Ovary (tissue), 10 donors: ENCODE measurements around the gene ARHGEF9. TPM values are rescaled to one million over a fixed set of nuclear protein-coding genes. Genes with fewer than 3 reads are reported as not detected.
A peak's percentile ranks its signal among the peaks of the same experiment; 100 is the strongest.
"Not testable (repeated sequence)": the region's sequence is repeated elsewhere in the genome, so short reads cannot be mapped to it uniquely, and the experiment has no call there.

Source experiments
- DNase-seq, 5 donors: peaks; one replicate each; pipeline ENCODE4 v3.0.0-alpha.2; 2019 to 2020
- H3K27ac ChIP-seq, 2 donors: fragments of 200-600 bp; one replicate each; pipeline versions ENCODE4 v1.5.1 to v1.8.0; 2019 to 2022
- H3K27me3 ChIP-seq: fragments of 200-600 bp; one replicate; pipeline ENCODE4 v1.8.0; 2022
- H3K36me3 ChIP-seq: fragments of 200-600 bp; sonication (generic); one replicate; pipeline ENCODE4 v1.5.1; 2019
- H3K4me1 ChIP-seq: one replicate; pipeline ENCODE4 v1.8.1; 2013; ENCODE audit warnings: mild to moderate bottlenecking, moderate library complexity; ENCODE audit not compliant: insufficient read depth
- H3K4me3 ChIP-seq: fragments of 200-600 bp; sonication (generic); one replicate; pipeline ENCODE4 v1.5.1; 2017
- H3K9me3 ChIP-seq, 2 donors: fragments of 200-600 bp in 1 of 2; sonication (generic) in 1 of 2; one replicate each; pipeline versions ENCODE4 v1.5.1 to v1.8.1; 2013 to 2019; ENCODE audit warnings: mild to moderate bottlenecking in 1 of 2, moderate library complexity in 1 of 2
- EP300 ChIP-seq: sonication (generic); formaldehyde crosslinking; IDR thresholded peaks from one replicate; pipeline ENCODE4 v1.6.1; 2017; ENCODE audit warnings: antibody characterized with exemption
- POLR2A ChIP-seq: fragments of 450-650 bp; IDR thresholded peaks from one replicate; pipeline ENCODE4 v1.6.1; 2017; ENCODE audit warnings: antibody characterized with exemption, mild to moderate bottlenecking, moderate library complexity
- WGBS, 3 donors: extraction: QIAGEN DNeasy Blood & Tissue Kit in 1 of 3; methylation state at CpG; one replicate each; pipeline versions ENCODE4 v1.1.5 to v1.1.7; 2013 to 2017; 5-methylcytosine and 5-hydroxymethylcytosine counted together
- intact Hi-C, 4 donors: fragments of 100-400 bp; cut with DNase I; formaldehyde crosslinking; loops; one replicate each; pipeline versions ENCODE4 v1.11.0 to v1.15.1; 2022 to 2023
- long read RNA-seq, 3 donors: library from polyadenylated mRNA in 2 of 3; unstranded in 2 of 3; transcript quantifications; one replicate each; pipeline ENCODE4 v2.0.0 and lab custom pipeline, GENCODE V29; 2021 to 2026
- polyA plus RNA-seq, 2 donors: library from polyadenylated mRNA; stranded (reverse); fragments of 200-250 nt in 1 of 2; fragments of 350-450 nt in 1 of 2; fragmentation: Illumina TruSeq in 1 of 2; extraction: RNeasy Lipid Tissue Mini Kit (QIAGEN cat#74804) in 1 of 2; gene quantifications; one replicate each; pipeline ENCODE4 v1.2.3, GENCODE V29; 2013 to 2014
- total RNA-seq, 7 donors: library from RNA; depleted of rRNA in 2 of 7; stranded (reverse); fragments of >200 nt in 2 of 7; fragmentation: NEBNext Ultra II Directional in 3 of 7; extraction: Animal tissue kit (Norgen Biotek cat#: 25700) in 3 of 7; gene quantifications; one replicate each; pipeline versions ENCODE4 v1.1.0 to v1.2.4, GENCODE V29; 2016 to 2023
- TF ChIP-seq, protein P1 (sequence below), 3 donors: fragments of 450-650 bp in 2 of 3; fragments of 200-600 bp in 1 of 3; IDR thresholded peaks; one replicate each; pipeline versions ENCODE4 v1.5.1 to v1.8.0; 2016 to 2022; ENCODE audit warnings: antibody characterized with exemption in 3 of 3, mild to moderate bottlenecking in 1 of 3
- donor health status: DM: no; HTN: no; CAD: no; lungs with moderate emphysema.
- donor health status: DM: no; HTN: no; CAD: no.
- donor health status: Bipolar disorder and iron deficiency.
- donor health status: DM: yes; HTN: yes; CAD: no.
- donor health status: DM: no; HTN: no; CAD: no.
- donor health status: DM: yes; HTN: yes; CAD: no.

ARHGEF9 gene
- total RNA-seq (10 to 100 TPM; 19.1 to 32.2 (median 24.1) TPM), polyA plus RNA-seq (10 to 100 TPM; 13.4 to 28.8 TPM)
- long read RNA-seq, donor 1, partial matches to known transcripts: 2 of 8 reads
- long read RNA-seq, donor 1, other reads (novel, unspliced or antisense): 2 of 8 reads
- long read RNA-seq, donor 2, partial matches to known transcripts: 5 of 9 reads
- long read RNA-seq, donor 2, other reads (novel, unspliced or antisense): 0 of 9 reads
- long read RNA-seq, donor 3, partial matches to known transcripts: 1 of 6 reads
- long read RNA-seq, donor 3, other reads (novel, unspliced or antisense): 5 of 6 reads

DNA sequence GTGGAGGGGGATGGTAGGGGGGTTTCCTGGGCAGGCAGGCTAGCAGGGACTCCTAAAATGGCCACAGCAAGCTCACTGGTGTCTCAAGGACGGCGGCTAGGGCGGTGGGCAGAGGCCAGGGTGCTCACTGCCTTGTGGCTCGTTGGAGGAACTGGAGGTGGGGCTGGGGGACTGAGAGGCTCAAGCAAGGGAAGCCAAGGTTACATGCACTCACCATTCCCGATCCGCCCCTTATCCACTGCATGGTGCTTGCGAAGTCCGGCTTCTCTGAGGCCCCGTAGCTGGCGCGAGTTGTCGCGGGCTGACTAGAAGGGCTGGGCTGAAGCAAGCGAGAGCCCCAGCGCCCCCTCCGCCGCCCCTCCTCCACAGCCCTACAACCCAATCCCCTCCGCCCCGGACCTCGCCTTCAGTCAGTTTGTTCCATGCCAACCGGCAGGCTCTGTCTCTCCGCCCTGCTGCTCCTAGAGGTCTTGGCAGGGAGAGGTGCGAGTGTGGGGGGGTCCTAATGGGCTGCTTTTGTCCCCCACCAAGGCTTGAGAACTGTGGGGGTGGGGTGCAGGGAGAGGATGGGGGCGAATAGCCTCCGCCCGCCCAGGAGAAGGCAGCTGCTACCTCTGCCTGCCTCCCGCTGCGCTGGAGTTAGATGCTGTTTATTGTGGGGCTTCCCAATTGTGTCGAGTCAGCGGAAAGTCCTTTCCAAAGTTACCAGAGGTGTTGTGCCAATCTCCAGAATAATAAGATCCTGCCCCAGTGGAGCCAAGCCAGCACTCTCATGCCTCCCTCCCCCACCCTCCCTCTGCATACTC is at the start of gene ARHGEF9:
TSS of gene ARHGEF9 (minus strand) at position 313 of the 806 bp plus-strand sequence. CDS start at position 244, 69 bp downstream.
- 20 to 48% (median 34%) methylated on average over 29 to 30 of the region's 30 CpGs for WGBS, 3 donors
- Histone ChIP-seq H3K27me3 (no peaks in the 10 kb centered on the region), H3K36me3 (no peaks in the 10 kb centered on the region), H3K4me3 (peak within 1 kb of the TSS; percentile 48), H3K9me3 (no peaks in the 10 kb centered on the region), H3K27ac (peak within 1 kb of the TSS in 1 of 2 donors; percentile 43), H3K4me1 (peaks cover 2% of the 10 kb centered on the region)
- intact Hi-C loops: no loop called here
- peak; percentile 31 to 65 (median 46) for DNase-seq
- TF ChIP-seq, protein P1, sequence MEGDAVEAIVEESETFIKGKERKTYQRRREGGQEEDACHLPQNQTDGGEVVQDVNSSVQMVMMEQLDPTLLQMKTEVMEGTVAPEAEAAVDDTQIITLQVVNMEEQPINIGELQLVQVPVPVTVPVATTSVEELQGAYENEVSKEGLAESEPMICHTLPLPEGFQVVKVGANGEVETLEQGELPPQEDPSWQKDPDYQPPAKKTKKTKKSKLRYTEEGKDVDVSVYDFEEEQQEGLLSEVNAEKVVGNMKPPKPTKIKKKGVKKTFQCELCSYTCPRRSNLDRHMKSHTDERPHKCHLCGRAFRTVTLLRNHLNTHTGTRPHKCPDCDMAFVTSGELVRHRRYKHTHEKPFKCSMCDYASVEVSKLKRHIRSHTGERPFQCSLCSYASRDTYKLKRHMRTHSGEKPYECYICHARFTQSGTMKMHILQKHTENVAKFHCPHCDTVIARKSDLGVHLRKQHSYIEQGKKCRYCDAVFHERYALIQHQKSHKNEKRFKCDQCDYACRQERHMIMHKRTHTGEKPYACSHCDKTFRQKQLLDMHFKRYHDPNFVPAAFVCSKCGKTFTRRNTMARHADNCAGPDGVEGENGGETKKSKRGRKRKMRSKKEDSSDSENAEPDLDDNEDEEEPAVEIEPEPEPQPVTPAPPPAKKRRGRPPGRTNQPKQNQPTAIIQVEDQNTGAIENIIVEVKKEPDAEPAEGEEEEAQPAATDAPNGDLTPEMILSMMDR (IDR thresholded peaks at IDR 0.05): no peak
- TF ChIP-seq EP300 (no peak), POLR2A (no peak)

DNA sequence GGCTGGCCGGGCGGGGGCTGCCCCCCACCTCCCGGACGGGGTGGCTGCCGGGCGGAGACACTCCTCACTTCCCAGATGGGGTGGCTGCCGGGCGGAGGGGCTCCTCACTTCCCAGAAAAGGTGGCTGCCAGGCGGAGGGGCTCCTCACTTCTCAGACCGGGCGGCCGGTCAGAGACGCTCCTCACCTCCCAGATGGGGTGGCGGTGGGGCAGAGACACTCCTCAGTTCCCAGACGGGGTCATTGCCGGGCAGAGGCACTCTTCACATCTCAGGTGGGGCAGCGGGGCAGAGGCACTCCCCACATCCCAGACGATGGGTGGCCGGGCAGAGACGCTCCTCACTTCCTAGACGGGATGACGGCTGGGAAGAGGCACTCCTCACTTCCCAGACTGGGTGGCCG is 40.4 kb upstream of the ARHGEF9 start:
- intact Hi-C loops, H3K36me3 ChIP-seq, H3K4me1 ChIP-seq, H3K9me3 ChIP-seq, H3K4me3 ChIP-seq, H3K27ac ChIP-seq, H3K27me3 ChIP-seq, DNase-seq: not testable (repeated sequence)
- WGBS, 3 donors: 91 to 95% (median 93%) methylated on average over 21 to 23 of the region's 23 CpGs

- intact Hi-C loops: no loop called here
- Histone ChIP-seq H3K9me3 (no peaks in the 10 kb centered on the region), H3K4me3 (no peak overlapping the region), H3K36me3 (no peaks in the 10 kb centered on the region), H3K27me3 (no peaks in the 10 kb centered on the region), H3K4me1 (no peaks in the 10 kb centered on the region), H3K27ac (no peak overlapping the region)
- no peak for DNase-seq
- WGBS, 3 donors: 87 to 90% (median 89%) methylated on average over 4 of the region's 4 CpGs
- no peak for TF ChIP-seq POLR2A
- TF ChIP-seq, protein P1 (IDR thresholded peaks at IDR 0.05): no peak
- TF ChIP-seq EP300: no peak
Observed at GRCh38 chrX:63818156-63818555, 33.1 kb upstream of the ARHGEF9 start.

- WGBS, 3 donors: 52 to 57% (median 55%) methylated on average over 4 of the region's 4 CpGs
- no peak overlapping the region for H3K4me3 ChIP-seq
- H3K36me3 ChIP-seq: no peaks in the 10 kb centered on the region
- no peaks in the 10 kb centered on the region for H3K27me3 ChIP-seq
- H3K4me1 ChIP-seq: no peaks in the 10 kb centered on the region
- no peaks in the 10 kb centered on the region for H3K9me3 ChIP-seq
- DNase-seq: no peak
- intact Hi-C loops: no loop called here
- H3K27ac ChIP-seq: no peak overlapping the region
- TF ChIP-seq POLR2A: no peak
- TF ChIP-seq EP300: no peak
- TF ChIP-seq, protein P1 (IDR thresholded peaks at IDR 0.05): no peak
Observed at GRCh38 chrX:63817696-63818095, 32.7 kb upstream of the ARHGEF9 start.

DNA sequence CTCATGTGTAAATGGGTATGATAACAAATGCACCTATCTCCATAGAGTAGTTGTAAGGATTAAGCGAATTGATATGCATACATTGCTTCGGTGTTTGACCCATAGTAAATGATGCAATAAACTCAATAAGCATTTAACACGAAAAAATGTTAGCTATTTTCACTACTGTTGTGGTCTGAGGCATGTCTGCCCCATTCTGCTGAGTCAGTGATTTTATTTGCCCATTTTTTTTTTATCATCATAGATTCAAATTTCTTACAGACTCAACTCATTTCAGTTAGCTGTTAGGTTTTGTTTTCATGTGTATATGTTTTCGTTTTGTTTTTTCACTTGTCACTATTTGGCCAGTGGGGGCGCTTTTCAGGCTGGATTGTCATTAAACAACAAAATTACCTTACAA is 27.8 kb upstream of the ARHGEF9 start:
- Histone ChIP-seq H3K27ac (no peak overlapping the region), H3K4me3 (no peak overlapping the region), H3K4me1 (no peaks in the 10 kb centered on the region), H3K36me3 (no peaks in the 10 kb centered on the region), H3K9me3 (no peaks in the 10 kb centered on the region), H3K27me3 (no peaks in the 10 kb centered on the region)
- TF ChIP-seq, protein P1 (IDR thresholded peaks at IDR 0.05): no peak
- TF ChIP-seq EP300 (no peak), POLR2A (no peak)
- intact Hi-C loops: no loop called here
- no peak for DNase-seq
- 63 to 68% (median 67%) methylated on average over 5 of the region's 5 CpGs for WGBS, 3 donors
